Fibroblast of lung (primary cell): ENCODE measurements around the gene PPM1H. TPM values are rescaled to one million over a fixed set of nuclear protein-coding genes. Genes with fewer than 3 reads are reported as not detected.

Experiments
- DNase-seq, 2 donors: peaks; one replicate each; pipeline versions ENCODE4 v3.0.0 to v3.0.0-alpha.2; 2010; ENCODE audit warnings: low read depth in 2 of 2
- H2AFZ ChIP-seq: 2 replicates; pipeline ENCODE4 v1.5.1; 2012; ENCODE audit warnings: low read length, control low read depth, inconsistent platforms
- H3K27ac ChIP-seq: 2 replicates; pipeline ENCODE4 v1.5.1; 2011; ENCODE audit warnings: low read length, control low read depth; ENCODE audit not compliant: insufficient read depth
- H3K27me3 ChIP-seq: 2 replicates; pipeline ENCODE4 v1.5.1; 2011; ENCODE audit warnings: mild to moderate bottlenecking, low read length; ENCODE audit not compliant: control insufficient read depth, insufficient read depth
- H3K36me3 ChIP-seq: 2 replicates; pipeline ENCODE4 v1.5.1; 2011; ENCODE audit warnings: low read length; ENCODE audit not compliant: control insufficient read depth, insufficient read depth
- H3K4me1 ChIP-seq: 2 replicates; pipeline ENCODE4 v1.5.1; 2011; ENCODE audit warnings: low read length; ENCODE audit not compliant: control insufficient read depth, insufficient read depth; ENCODE audit errors: extremely low read depth
- H3K4me2 ChIP-seq: 2 replicates; pipeline ENCODE4 v1.5.1; 2011; ENCODE audit warnings: low read length, control low read depth; ENCODE audit not compliant: insufficient read depth; ENCODE audit errors: extremely low read depth
- H3K4me3 ChIP-seq, 4 experiments: fragments of 200-600 bp in 1 of 4; sonication (generic) in 1 of 4; replicated peaks in 1 of 4; 2 replicates each; pipeline ENCODE4 v1.5.1; 2011 to 2016; ENCODE audit warnings: low read length in 4 of 4, low read depth in 3 of 4, mild to moderate bottlenecking in 3 of 4, control low read depth in 2 of 4, inconsistent platforms in 1 of 4, mixed read lengths in 1 of 4; ENCODE audit not compliant: insufficient read depth in 1 of 4; ENCODE audit errors: control extremely low read depth in 1 of 4
- H3K79me2 ChIP-seq: 2 replicates; pipeline ENCODE4 v1.5.1; 2012; ENCODE audit warnings: mild to moderate bottlenecking, low read length, inconsistent platforms; ENCODE audit not compliant: control insufficient read depth, insufficient read depth
- H3K9ac ChIP-seq: 2 replicates; pipeline ENCODE4 v1.5.1; 2011; ENCODE audit warnings: mild to moderate bottlenecking, low read length, control low read depth; ENCODE audit not compliant: insufficient read depth
- H3K9me3 ChIP-seq: 2 replicates; pipeline ENCODE4 v1.5.1; 2012; ENCODE audit warnings: low read depth, low read length; ENCODE audit not compliant: control insufficient read depth, insufficient read depth
- H4K20me1 ChIP-seq: 2 replicates; pipeline ENCODE4 v1.5.1; 2011; ENCODE audit warnings: low read length; ENCODE audit not compliant: control insufficient read depth, insufficient read depth; ENCODE audit errors: extremely low read depth
- CTCF ChIP-seq, 2 donors: IDR thresholded peaks in 1 of 2; conservative IDR thresholded peaks in 1 of 2; 1 replicate in 1 of 2; 2 replicates in 1 of 2; pipeline ENCODE4 v1.5.1; 2011 to 2012; ENCODE audit warnings: low read length in 2 of 2, control low read depth in 1 of 2, inconsistent platforms in 1 of 2, low read depth in 1 of 2, mild to moderate bottlenecking in 1 of 2
- EZH2 ChIP-seq: IDR thresholded peaks from 2 replicates; pipeline ENCODE4 v1.5.1; 2012; ENCODE audit warnings: low read length, control low read depth, mild to moderate bottlenecking; ENCODE audit errors: missing control alignments
- polyA plus RNA-seq, 2 donors: library from polyadenylated mRNA; depleted of rRNA in 1 of 2; stranded (reverse) in 1 of 2; unstranded in 1 of 2; fragments of >200 nt; gene quantifications; 2 replicates each; pipeline ENCODE4 v1.2.1, GENCODE V29; 2011 to 2012; ENCODE audit warnings: missing spikeins in 1 of 2
- total RNA-seq: library from RNA; depleted of rRNA; stranded (reverse); fragments of >200 nt; gene quantifications from 2 replicates; pipeline ENCODE4 v1.2.1, GENCODE V29; 2014

PPM1H gene
- total and polyA plus RNA-seq, 2 donors (not counting 1 experiment from before 2014, with no cell fraction given) = 0.57 to 3.1 TPM

- Histone ChIP-seq H3K9ac (peak overlapping the region; percentile 23), H3K4me1 (peaks cover 5% of the 10 kb centered on the region), H3K4me3 (peak overlapping the region; percentile 64 to 76 (median 72)), H3K9me3 (no peaks in the 10 kb centered on the region), H2AFZ (peak overlapping the region; percentile 86), H3K27ac (no peak overlapping the region), H3K4me2 (peak overlapping the region; percentile 82), H3K27me3 (no peaks in the 10 kb centered on the region), H3K36me3 (no peaks in the 10 kb centered on the region), H3K79me2 (no peaks in the 10 kb centered on the region), H4K20me1 (no peaks in the 10 kb centered on the region)
- DNase-seq = peak; percentile 9 to 40
- TF ChIP-seq CTCF (conservative IDR thresholded peaks at IDR 0.05 in 1 of 2, IDR thresholded peaks at IDR 0.05 in 1 of 2; ENCODE audit: low read depth in 1 of 2, low read length in 2 of 2) = no peak
- no peak for TF ChIP-seq EZH2
Observed at GRCh38 chr12:62934239-62934798, 631 bp downstream of the PPM1H start.

GRCh38 chr12:62933602-62934238 is 1.2 kb downstream of the PPM1H start:
- no peak overlapping the region for H3K9ac ChIP-seq
- no peak overlapping the region for H3K27ac ChIP-seq

More at GRCh38 chr12:62933602-62934238, 1.2 kb downstream of the PPM1H start:
- Histone ChIP-seq H3K27me3 (no peaks in the 10 kb centered on the region), H4K20me1 (no peaks in the 10 kb centered on the region), H3K9me3 (no peaks in the 10 kb centered on the region), H2AFZ (peak overlapping the region; percentile 86), H3K79me2 (no peaks in the 10 kb centered on the region), H3K4me1 (peaks cover 5% of the 10 kb centered on the region), H3K4me3 (peak overlapping the region; percentile 64 to 76 (median 72)), H3K36me3 (no peaks in the 10 kb centered on the region), H3K4me2 (peak overlapping the region; percentile 82)
- peak in 1 of 2 donors; percentile 6 for DNase-seq
- no peak for TF ChIP-seq CTCF (conservative IDR thresholded peaks at IDR 0.05 in 1 of 2, IDR thresholded peaks at IDR 0.05 in 1 of 2; ENCODE audit: low read depth in 1 of 2, low read length in 2 of 2)
- TF ChIP-seq EZH2 = no peak
